Right atrium auricular region (tissue), 2 donors: ENCODE data around the gene WDFY2. TPM values are rescaled to one million over a fixed set of nuclear protein-coding genes. Genes with fewer than 3 reads are reported as not detected.

ENCODE experiments used
- DNase-seq: peaks from one replicate; pipeline ENCODE4 v3.0.0-alpha.2; 2019; ENCODE audit warnings: low spot score
- H3K27ac ChIP-seq, 2 donors: fragments of 200-600 bp; sonication (generic); 1 replicate in 1 of 2; 2 replicates in 1 of 2; pipeline ENCODE4 v1.5.1; 2016 to 2019
- H3K27me3 ChIP-seq, 2 donors: fragments of 200-600 bp; sonication (generic); one replicate each; pipeline versions ENCODE4 v1.5.1 to v1.6.0; 2017 to 2019
- H3K36me3 ChIP-seq: fragments of 200-600 bp; sonication (generic); one replicate; pipeline ENCODE4 v1.5.1; 2016
- H3K4me1 ChIP-seq, 2 donors: fragments of 200-600 bp; sonication (generic); one replicate each; pipeline versions ENCODE4 v1.5.1 to v1.6.0; 2017 to 2019
- H3K4me3 ChIP-seq, 2 donors: fragments of 200-600 bp; sonication (generic); 1 replicate in 1 of 2; 2 replicates in 1 of 2; pipeline ENCODE4 v1.5.1; 2017 to 2019; ENCODE audit warnings: mild to moderate bottlenecking in 1 of 2, moderate library complexity in 1 of 2
- H3K9me3 ChIP-seq, 2 donors: fragments of 200-600 bp; sonication (generic); one replicate each; pipeline ENCODE4 v1.5.1; 2019
- total RNA-seq, 2 donors: library from RNA; depleted of rRNA; stranded (reverse); fragments of >200 nt; gene quantifications; one replicate each; pipeline ENCODE4 v1.1.0, GENCODE V29; 2016
- TF ChIP-seq, protein P1 (sequence below), 2 donors: fragments of 200-600 bp; sonication (generic); IDR thresholded peaks; one replicate each; pipeline ENCODE4 v1.5.1; 2019; ENCODE audit warnings: antibody characterized with exemption in 2 of 2

Gene WDFY2
- total RNA-seq, 2 donors from 2014 or later, result 2.3 to 3.8 TPM

DNA sequence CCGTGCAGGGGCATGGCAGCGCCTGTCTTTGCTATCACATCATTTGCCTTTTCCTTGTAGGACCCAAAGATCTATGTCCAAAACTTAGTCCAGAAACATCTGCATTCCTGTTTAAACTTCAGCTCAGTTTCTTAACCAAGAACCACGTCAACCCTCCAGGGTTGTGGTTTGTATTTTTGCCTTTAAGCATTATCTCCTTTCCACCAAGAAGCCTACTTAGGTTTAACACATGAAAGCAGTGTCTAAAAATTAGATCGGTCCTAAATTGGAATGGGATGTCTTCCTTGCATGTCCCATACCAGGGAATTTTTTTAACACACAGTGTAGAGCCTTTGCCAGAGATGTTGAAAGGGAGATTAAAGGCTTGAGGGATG, 180.9 kb downstream of the WDFY2 start:
- Histone ChIP-seq H3K27me3 (no peaks in the 10 kb centered on the region), H3K4me3 (no peak overlapping the region), H3K4me1 (peaks cover 0 to 42% of the 10 kb centered on the region in 2 donors), H3K27ac (peak overlapping the region; percentile 84 to 85), H3K9me3 (no peaks in the 10 kb centered on the region), H3K36me3 (no peaks in the 10 kb centered on the region)
- DNase-seq, result no peak
- TF ChIP-seq, protein P1, sequence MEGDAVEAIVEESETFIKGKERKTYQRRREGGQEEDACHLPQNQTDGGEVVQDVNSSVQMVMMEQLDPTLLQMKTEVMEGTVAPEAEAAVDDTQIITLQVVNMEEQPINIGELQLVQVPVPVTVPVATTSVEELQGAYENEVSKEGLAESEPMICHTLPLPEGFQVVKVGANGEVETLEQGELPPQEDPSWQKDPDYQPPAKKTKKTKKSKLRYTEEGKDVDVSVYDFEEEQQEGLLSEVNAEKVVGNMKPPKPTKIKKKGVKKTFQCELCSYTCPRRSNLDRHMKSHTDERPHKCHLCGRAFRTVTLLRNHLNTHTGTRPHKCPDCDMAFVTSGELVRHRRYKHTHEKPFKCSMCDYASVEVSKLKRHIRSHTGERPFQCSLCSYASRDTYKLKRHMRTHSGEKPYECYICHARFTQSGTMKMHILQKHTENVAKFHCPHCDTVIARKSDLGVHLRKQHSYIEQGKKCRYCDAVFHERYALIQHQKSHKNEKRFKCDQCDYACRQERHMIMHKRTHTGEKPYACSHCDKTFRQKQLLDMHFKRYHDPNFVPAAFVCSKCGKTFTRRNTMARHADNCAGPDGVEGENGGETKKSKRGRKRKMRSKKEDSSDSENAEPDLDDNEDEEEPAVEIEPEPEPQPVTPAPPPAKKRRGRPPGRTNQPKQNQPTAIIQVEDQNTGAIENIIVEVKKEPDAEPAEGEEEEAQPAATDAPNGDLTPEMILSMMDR (IDR thresholded peaks at IDR 0.05), result no peak

DNA sequence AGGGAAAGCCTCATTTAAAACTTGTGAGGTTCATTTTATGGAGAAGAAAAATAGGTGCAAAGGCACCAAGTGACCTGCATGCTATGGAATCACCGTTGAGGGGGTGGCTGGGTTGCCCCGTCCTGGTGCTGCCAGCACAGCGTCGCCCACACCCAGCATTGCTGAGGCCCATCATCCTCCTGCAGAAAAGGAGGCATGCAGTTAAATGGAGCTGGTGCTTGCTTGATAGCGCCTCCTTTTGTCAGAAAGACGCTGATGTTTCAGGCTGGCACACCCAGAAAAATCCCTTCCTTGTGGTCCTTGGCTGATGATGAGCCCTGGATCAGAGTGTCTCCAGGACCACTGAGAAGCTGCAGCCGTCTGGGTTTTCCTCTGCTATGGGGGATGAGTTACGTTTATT, 182.8 kb downstream of the WDFY2 start:
- Histone ChIP-seq H3K36me3 (no peaks in the 10 kb centered on the region), H3K4me1 (peaks cover 0 to 61% of the 10 kb centered on the region in 2 donors), H3K4me3 (no peak overlapping the region), H3K9me3 (no peaks in the 10 kb centered on the region), H3K27me3 (no peaks in the 10 kb centered on the region), H3K27ac (no peak overlapping the region)
- TF ChIP-seq, protein P1 (IDR thresholded peaks at IDR 0.05), result no peak
- DNase-seq, result no peak

DNA sequence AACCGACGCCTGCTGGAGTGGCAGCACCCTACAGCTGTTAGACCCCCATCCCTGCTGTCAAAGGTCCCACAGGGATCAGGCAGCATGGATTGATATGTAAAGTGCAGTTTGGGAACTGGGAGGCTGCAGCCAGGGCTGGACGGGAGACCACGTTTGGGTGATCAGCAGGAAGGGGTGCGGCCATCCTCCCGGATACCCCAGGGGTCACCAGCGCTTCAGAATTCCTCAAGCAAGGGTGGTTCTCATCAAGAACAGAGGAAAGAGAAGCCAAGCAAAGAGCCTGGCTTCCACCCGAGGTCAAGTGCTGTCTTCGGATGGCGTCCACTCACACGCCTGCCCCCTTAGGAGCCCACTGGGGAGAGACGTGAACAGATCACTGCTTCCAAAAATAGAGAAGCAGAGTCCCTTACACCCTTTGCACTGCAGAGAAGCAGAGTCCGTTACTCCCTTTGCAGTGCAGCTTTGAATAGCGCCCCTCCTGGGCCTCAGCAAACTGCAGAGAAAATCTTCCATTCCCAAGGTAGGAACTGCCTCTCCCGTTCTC, 184.2 kb downstream of the WDFY2 start:
- TF ChIP-seq, protein P1 (IDR thresholded peaks at IDR 0.05), result peak; percentile 26 to 44
- Histone ChIP-seq H3K36me3 (no peaks in the 10 kb centered on the region), H3K27ac (peak overlapping the region; percentile 80 to 83), H3K4me1 (peaks cover 0 to 61% of the 10 kb centered on the region in 2 donors), H3K9me3 (no peaks in the 10 kb centered on the region), H3K4me3 (no peak overlapping the region), H3K27me3 (no peaks in the 10 kb centered on the region)
- no peak for DNase-seq

DNA sequence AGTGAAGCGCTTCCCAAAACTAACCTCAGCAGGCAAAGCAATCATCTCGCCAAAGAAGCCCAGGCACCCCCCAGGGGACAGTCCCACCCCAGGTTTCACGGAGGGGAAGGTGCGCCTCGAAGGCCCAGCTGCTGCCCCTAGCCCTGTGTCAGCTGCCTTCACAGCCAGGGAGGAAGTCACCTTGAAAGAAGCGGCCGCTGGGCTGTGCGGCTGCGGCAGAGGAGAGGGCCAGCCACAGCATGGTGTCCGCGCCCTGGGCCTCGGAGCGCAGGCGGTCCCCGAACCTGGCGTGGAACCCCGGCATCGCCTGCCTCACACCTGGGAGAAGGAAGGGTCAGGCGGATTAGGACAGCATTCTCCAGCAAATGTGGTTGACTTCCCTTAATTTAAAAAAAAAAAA, 184.7 kb downstream of the WDFY2 start:
- Histone ChIP-seq H3K9me3 (no peaks in the 10 kb centered on the region), H3K4me1 (peaks cover 0 to 56% of the 10 kb centered on the region in 2 donors), H3K36me3 (no peaks in the 10 kb centered on the region), H3K4me3 (no peak overlapping the region), H3K27me3 (no peaks in the 10 kb centered on the region), H3K27ac (peak overlapping the region; percentile 80 to 83)
- TF ChIP-seq, protein P1 (IDR thresholded peaks at IDR 0.05), result no peak
- DNase-seq, result no peak

DNA sequence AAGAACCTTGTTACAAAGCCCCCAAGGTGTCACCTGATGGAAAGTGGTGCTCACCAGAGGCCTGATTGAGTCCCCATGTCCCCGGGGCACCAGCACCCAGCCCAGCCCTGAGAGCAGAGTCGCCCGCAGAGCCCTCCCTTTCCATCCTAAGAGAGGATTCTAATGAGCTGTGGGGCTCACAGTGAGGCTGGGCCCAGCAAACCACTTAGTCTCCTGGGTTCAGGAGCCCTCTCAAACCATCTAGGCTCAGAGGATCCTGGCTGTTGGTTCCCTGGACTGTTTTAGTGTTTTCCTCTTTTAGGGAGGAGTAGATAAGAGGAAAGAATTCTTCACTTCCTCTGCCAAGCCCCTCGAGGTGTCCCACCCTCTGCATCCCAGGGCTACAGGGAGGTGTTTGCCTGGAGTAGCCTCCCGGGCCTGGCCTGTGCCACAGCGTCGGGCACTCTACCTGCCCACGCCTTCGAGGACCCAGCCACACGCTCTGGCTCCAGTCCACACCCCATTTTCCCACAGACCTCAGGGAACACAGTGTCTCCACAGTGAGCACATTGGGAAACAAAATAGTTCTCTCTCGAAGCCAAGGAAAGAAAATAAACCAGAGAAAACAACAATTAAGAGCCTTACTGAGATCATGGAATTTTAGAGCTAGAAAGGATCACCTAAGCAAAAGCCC, 185.3 kb downstream of the WDFY2 start:
- peak overlapping the region; percentile 80 to 83 for H3K27ac ChIP-seq
- peaks cover 0 to 50% of the 10 kb centered on the region in 2 donors for H3K4me1 ChIP-seq
- TF ChIP-seq, protein P1 (IDR thresholded peaks at IDR 0.05), result no peak
- H3K27me3 ChIP-seq, result no peaks in the 10 kb centered on the region
- DNase-seq, result peak; percentile 85
- no peaks in the 10 kb centered on the region for H3K9me3 ChIP-seq
- no peak overlapping the region for H3K4me3 ChIP-seq
- H3K36me3 ChIP-seq, result no peaks in the 10 kb centered on the region
